Activated CD4-positive, alpha-beta T cell treated with anti-CD3 and anti-CD28 coated beads for 1 hour (primary cell): ENCODE results near the gene HYDIN.

Experiments
- DNase-seq: peaks from one replicate; pipeline ENCODE4 v3.0.0-alpha.2; 2020

Gene HYDIN

GRCh38 chr16:70809392-70810060 is 421.0 kb downstream of the HYDIN start:
- no peak for DNase-seq

- DNase-seq: no peak
These were observed 422.2 kb downstream of the HYDIN start for GRCh38 chr16:70808371-70808770.

GRCh38 chr16:70805787-70806186 is 424.7 kb downstream of the HYDIN start:
- no peak for DNase-seq

GRCh38 chr16:70805380-70805779 is 425.1 kb downstream of the HYDIN start:
- no peak for DNase-seq

GRCh38 chr16:70804734-70805169 is 425.8 kb downstream of the HYDIN start:
- no peak for DNase-seq

GRCh38 chr16:70804153-70804733 is 426.3 kb downstream of the HYDIN start:
- no peak for DNase-seq

GRCh38 chr16:70803319-70803718 is 427.2 kb downstream of the HYDIN start:
- no peak for DNase-seq

- DNase-seq: no peak
These were observed 428.9 kb downstream of the HYDIN start for GRCh38 chr16:70801611-70802010.

- DNase-seq: peak; percentile 93
These were observed 429.6 kb downstream of the HYDIN start, which contains the start of gene VAC14 for GRCh38 chr16:70800781-70801480. Gene VAC14 (minus strand): TSS chr16:70801158. CDS start chr16:70800900, 258 bp downstream.

- no peak for DNase-seq
These were observed 430.2 kb downstream of the HYDIN start for GRCh38 chr16:70800311-70800710.

- no peak for DNase-seq
These were observed 434.2 kb downstream of the HYDIN start for GRCh38 chr16:70796301-70796700.

GRCh38 chr16:70795296-70795912 is 435.1 kb downstream of the HYDIN start:
- no peak for DNase-seq

- DNase-seq: no peak
These were observed 436.5 kb downstream of the HYDIN start for GRCh38 chr16:70793851-70794502.

- DNase-seq: no peak
These were observed 439.7 kb downstream of the HYDIN start for GRCh38 chr16:70790815-70791214.

- no peak for DNase-seq
These were observed 440.7 kb downstream of the HYDIN start for GRCh38 chr16:70789595-70790447.

GRCh38 chr16:70788668-70789594 is 441.6 kb downstream of the HYDIN start:
- DNase-seq: no peak

- DNase-seq: no peak
These were observed 444.3 kb downstream of the HYDIN start for GRCh38 chr16:70786020-70786755.

- DNase-seq: no peak
These were observed 445.6 kb downstream of the HYDIN start for GRCh38 chr16:70784692-70785555.

- no peak for DNase-seq
These were observed 448.3 kb downstream of the HYDIN start for GRCh38 chr16:70782237-70782636.
